GM18508 (cell line): ENCODE results near the gene CFAP97D2.
"Not testable (repeated sequence)": the region's sequence is repeated elsewhere in the genome, so short reads cannot be mapped to it uniquely, and the experiment has no call there.

Experiments used
- ATAC-seq: cut with Tn5 transposase; IDR thresholded peaks from one replicate; pipeline ENCODE4 v1.9.1; 2021; ENCODE audit warnings: moderate number of reproducible peaks; ENCODE audit not compliant: insufficient read depth, unreplicated experiment

The CFAP97D2 gene

GRCh38 chr13:114179087-114179658, at the start of gene CFAP97D2:
Gene CFAP97D2, plus strand, starts transcription at chr13:114179257. Its CDS starts 74 bp downstream, at chr13:114179331.
- no peak for ATAC-seq

- no peak for ATAC-seq
Measured at GRCh38 chr13:114129649-114130062, 49.4 kb upstream of the CFAP97D2 start.

GRCh38 chr13:114130131-114130836, 48.8 kb upstream of the CFAP97D2 start:
- no peak for ATAC-seq

GRCh38 chr13:114130837-114131582, 48.0 kb upstream of the CFAP97D2 start:
- no peak for ATAC-seq

GRCh38 chr13:114131583-114132418, 47.3 kb upstream of the CFAP97D2 start:
- ATAC-seq, result no peak

- no peak for ATAC-seq
Measured at GRCh38 chr13:114132419-114133121, 46.5 kb upstream of the CFAP97D2 start, which contains the start of gene RASA3. Gene RASA3, minus strand, starts transcription at chr13:114132623. Its CDS starts 134 bp downstream, at chr13:114132489.

- not testable (repeated sequence) for ATAC-seq
Measured at GRCh38 chr13:114133126-114133525, 45.9 kb upstream of the CFAP97D2 start.

- ATAC-seq, result not testable (repeated sequence)
Measured at GRCh38 chr13:114133552-114133951, 45.5 kb upstream of the CFAP97D2 start.

GRCh38 chr13:114134111-114134943, 44.7 kb upstream of the CFAP97D2 start:
- no peak for ATAC-seq

GRCh38 chr13:114134944-114135610, 44.0 kb upstream of the CFAP97D2 start:
- ATAC-seq, result no peak

GRCh38 chr13:114135731-114136171, 43.3 kb upstream of the CFAP97D2 start:
- ATAC-seq, result no peak

- ATAC-seq, result no peak
Measured at GRCh38 chr13:114136576-114136975, 42.5 kb upstream of the CFAP97D2 start.

- no peak for ATAC-seq
Measured at GRCh38 chr13:114140131-114140905, 38.7 kb upstream of the CFAP97D2 start.

GRCh38 chr13:114140906-114141250, 38.2 kb upstream of the CFAP97D2 start:
- no peak for ATAC-seq

- no peak for ATAC-seq
Measured at GRCh38 chr13:114141261-114141996, 37.6 kb upstream of the CFAP97D2 start.

GRCh38 chr13:114142137-114142550, 36.9 kb upstream of the CFAP97D2 start:
- no peak for ATAC-seq
